HCT116 (cell line): ENCODE results near the gene PCMT1. TPM values are rescaled to one million over a fixed set of nuclear protein-coding genes. Genes with fewer than 3 reads are reported as not detected.

Source experiments
- ATAC-seq: fragments of 200-7000 bp; cut with Tn5 transposase; 2 replicates; pipeline ENCODE4 v1.9.1; 2020; ENCODE audit warnings: mild to moderate bottlenecking, moderate library complexity
- BruUV-seq: library from RNA; stranded (reverse); fragments of 400-500 nt; replicated peaks from 2 replicates; lab custom pipeline; 2021; lab: Mats Ljungman, UMichigan
- CTCF ChIA-PET: fragments of 300-600 bp; sonication (Branson Sonifier 250); formaldehyde crosslinking; loops from one replicate; lab custom pipeline; 2021; ENCODE audit warnings: antibody characterized with exemption; lab: Charles Lee
- POLR2A ChIA-PET: fragments of 300-600, 350-600 bp; sonication (Branson Sonifier 250); formaldehyde crosslinking; loops from one replicate; lab custom pipeline; 2021; ENCODE audit warnings: antibody characterized with exemption; lab: Charles Lee
- RAD21 ChIA-PET, 2 experiments: fragments of 300-600 bp; sonication (Branson Sonifier 250); formaldehyde crosslinking; loops; one replicate each; lab custom pipeline; 2023; ENCODE audit warnings: low total read pairs in 2 of 2; ENCODE audit not compliant: uncharacterized antibody in 2 of 2, unreplicated experiment in 2 of 2, low non-redundant PET in 1 of 2; lab: Charles Lee
- DNase-seq: peaks from one replicate; pipeline ENCODE4 v3.0.0-alpha.2; 2010; ENCODE audit warnings: low read depth, low spot score
- H2AFZ ChIP-seq: fragments of 200-600 bp; shearing (Covaris generic), sonication (generic); 2 replicates; pipeline ENCODE4 v1.6.1; 2017; ENCODE audit warnings: low read depth, mixed run types, mixed read lengths, antibody characterized with exemption, low read length; ENCODE audit not compliant: poor library complexity, severe bottlenecking
- H3K27ac ChIP-seq: 2 replicates; pipeline ENCODE4 v1.5.1; 2012; ENCODE audit warnings: low read depth, low read length
- H3K27me3 ChIP-seq: fragments of 200-600 bp; sonication (generic); 2 replicates; pipeline ENCODE4 v1.6.1; 2016; ENCODE audit warnings: mixed run types, low read length, mixed read lengths; ENCODE audit not compliant: insufficient read depth
- H3K36me3 ChIP-seq, 2 experiments: fragments of 200-500 bp in 1 of 2; fragments of 200-600 bp in 1 of 2; sonication (Bioruptor generic) in 1 of 2; sonication (generic) in 1 of 2; 2 replicates each; pipeline versions ENCODE4 v1.5.1 to v1.6.1; 2014 to 2016; ENCODE audit warnings: low read length in 2 of 2, inconsistent platforms in 1 of 2, mixed read lengths in 1 of 2, mixed run types in 1 of 2; ENCODE audit not compliant: insufficient read depth in 2 of 2, control insufficient read depth in 1 of 2
- H3K4me1 ChIP-seq, 2 experiments: fragments of 200-600 bp in 1 of 2; sonication (generic) in 1 of 2; 2 replicates each; pipeline versions ENCODE4 v1.5.1 to v1.6.1; 2012 to 2017; ENCODE audit warnings: low read length in 2 of 2, inconsistent platforms in 1 of 2, mild to moderate bottlenecking in 1 of 2, mixed read lengths in 1 of 2, mixed run types in 1 of 2, moderate library complexity in 1 of 2; ENCODE audit not compliant: insufficient read depth in 2 of 2, control insufficient read depth in 1 of 2
- H3K4me2 ChIP-seq: fragments of 200-600 bp; sonication (generic); 2 replicates; pipeline ENCODE4 v1.6.1; 2017; ENCODE audit warnings: mixed run types, low read length, mixed read lengths
- H3K4me3 ChIP-seq, 2 experiments: fragments of 200-600 bp in 1 of 2; sonication (generic) in 1 of 2; replicated peaks in 1 of 2; 2 replicates each; pipeline ENCODE4 v1.5.1; 2011 to 2016; ENCODE audit warnings: low read length in 2 of 2, control low read depth in 1 of 2, low read depth in 1 of 2, mild to moderate bottlenecking in 1 of 2, mixed read lengths in 1 of 2, mixed run types in 1 of 2
- H3K79me2 ChIP-seq: fragments of 200-600 bp; sonication (generic); 2 replicates; pipeline ENCODE4 v1.6.1; 2017; ENCODE audit warnings: mild to moderate bottlenecking, mixed run types, low read length, moderate library complexity, mixed read lengths; ENCODE audit not compliant: insufficient read depth
- H3K9ac ChIP-seq: fragments of 200-600 bp; sonication (generic); 2 replicates; pipeline ENCODE4 v1.6.1; 2016; ENCODE audit warnings: low read length, mixed read lengths
- H3K9me2 ChIP-seq: fragments of 200-600 bp; sonication (generic), shearing (Covaris generic); 2 replicates; pipeline ENCODE4 v1.6.1; 2017; ENCODE audit warnings: mixed run types, mild to moderate bottlenecking, moderate library complexity; ENCODE audit not compliant: insufficient read depth
- H3K9me3 ChIP-seq, 2 experiments: fragments of 200-500 bp in 1 of 2; fragments of 200-600 bp in 1 of 2; sonication (Bioruptor generic) in 1 of 2; sonication (generic) in 1 of 2; 2 replicates each; pipeline ENCODE4 v1.6.1; 2014 to 2017; ENCODE audit warnings: low read length in 2 of 2, mixed read lengths in 2 of 2, inconsistent platforms in 1 of 2, low read depth in 1 of 2, mild to moderate bottlenecking in 1 of 2, mixed run types in 1 of 2, moderate library complexity in 1 of 2; ENCODE audit not compliant: control insufficient read depth in 1 of 2, insufficient read depth in 1 of 2
- H4K20me1 ChIP-seq: fragments of 200-600 bp; sonication (generic), shearing (Covaris generic); 2 replicates; pipeline ENCODE4 v1.6.1; 2017; ENCODE audit warnings: mixed run types, mild to moderate bottlenecking, moderate library complexity; ENCODE audit not compliant: insufficient read depth
- EGR1 ChIP-seq: IDR thresholded peaks from 2 replicates; pipeline ENCODE4 v1.6.1; 2012; ENCODE audit warnings: low read depth
- ELF1 ChIP-seq: IDR thresholded peaks from 2 replicates; pipeline ENCODE4 v1.6.1; 2012; ENCODE audit warnings: low read depth, borderline replicate concordance
- EZH2phosphoT487 ChIP-seq: fragments of 200-600 bp; IDR thresholded peaks from 2 replicates; pipeline ENCODE4 v1.6.1; 2018; ENCODE audit warnings: antibody characterized with exemption, borderline replicate concordance
- FOSL1 ChIP-seq: IDR thresholded peaks from 2 replicates; pipeline ENCODE4 v1.6.1; 2012; ENCODE audit warnings: low read depth
- JUND ChIP-seq: IDR thresholded peaks from 2 replicates; pipeline ENCODE4 v1.6.1; 2012
- POLR2A ChIP-seq: IDR thresholded peaks from 2 replicates; pipeline ENCODE4 v1.7.0; 2011; ENCODE audit warnings: borderline replicate concordance; ENCODE audit not compliant: insufficient read depth, insufficient read length; ENCODE audit errors: extremely low read depth
- RAD21 ChIP-seq: IDR thresholded peaks from 2 replicates; pipeline ENCODE4 v1.6.1; 2012; ENCODE audit warnings: low read depth, mild to moderate bottlenecking
- SIN3A ChIP-seq: IDR thresholded peaks from 2 replicates; pipeline ENCODE4 v1.6.1; 2012; ENCODE audit warnings: low read depth
- SP1 ChIP-seq: IDR thresholded peaks from 2 replicates; pipeline ENCODE4 v1.6.1; 2012; ENCODE audit warnings: low read depth
- SRF ChIP-seq: IDR thresholded peaks from 2 replicates; pipeline ENCODE4 v1.6.1; 2012; ENCODE audit warnings: low read depth
- TCF7L2 ChIP-seq: IDR thresholded peaks from 2 replicates; pipeline ENCODE4 v1.7.0; 2011; ENCODE audit warnings: borderline replicate concordance, inconsistent platforms; ENCODE audit not compliant: insufficient read depth, insufficient read length; ENCODE audit errors: extremely low read depth
- ZFX ChIP-seq: fragments of 450-650 bp; IDR thresholded peaks from 2 replicates; pipeline ENCODE4 v1.6.1; 2017
- ZNF274 ChIP-seq: fragments of 200-500 bp; sonication (Bioruptor generic); IDR thresholded peaks from 2 replicates; pipeline ENCODE4 v1.6.1; 2014; ENCODE audit warnings: mild to moderate bottlenecking, low read depth, low read length, inconsistent platforms
- intact Hi-C: fragments of 100-400 bp; cut with micrococcal nuclease; formaldehyde crosslinking; loops from 2 replicates; pipeline ENCODE4 v1.10.0; 2022
- total RNA-seq: library from RNA; stranded (reverse); gene quantifications from one replicate; pipeline ENCODE4 v1.2.1, GENCODE V29; 2021; ENCODE audit not compliant: unreplicated experiment
- TF ChIP-seq, protein P1 (sequence below): IDR thresholded peaks from 2 replicates; pipeline ENCODE4 v1.6.1; 2012
- TF ChIP-seq, protein P2 (sequence below), 3 experiments: fragments of 200-600 bp in 1 of 3; sonication (generic) in 1 of 3; IDR thresholded peaks in 2 of 3; conservative IDR thresholded peaks in 1 of 3; 2 replicates each; pipeline ENCODE4 v1.5.1; 2012 to 2017; ENCODE audit warnings: low read depth in 2 of 3, low read length in 2 of 3, antibody characterized with exemption in 1 of 3, borderline replicate concordance in 1 of 3, control low read depth in 1 of 3, mild to moderate bottlenecking in 1 of 3, mixed read lengths in 1 of 3, mixed run types in 1 of 3, moderate library complexity in 1 of 3; ENCODE audit not compliant: insufficient read depth in 1 of 3

The PCMT1 gene
- total RNA-seq, 1 experiment from 2014 or later = 86.9 TPM

- DNase-seq (no peak), ATAC-seq (no peak)
- no TSS peak for BruUV-seq
- Histone ChIP-seq H3K36me3 (peaks cover 31 to 39% of the 10 kb centered on the region in 2 experiments; a peak in 3 of 4 replicates), H3K4me1 (no peaks in the 10 kb centered on the region), H3K4me2 (no peak overlapping the region), H4K20me1 (0 out of 2 replicates have a peak, but pooled peaks cover 5% of the 10 kb centered on the region), H2AFZ (no peak overlapping the region), H3K27ac (no peak overlapping the region), H3K9ac (no peak overlapping the region), H3K27me3 (no peaks in the 10 kb centered on the region), H3K4me3 (no peak overlapping the region), H3K9me2 (no peaks in the 10 kb centered on the region), H3K9me3 (no peaks in the 10 kb centered on the region), H3K79me2 (no peaks in the 10 kb centered on the region)
- POLR2A ChIA-PET = no interaction called here
- CTCF ChIA-PET = no interaction called here
- RAD21 ChIA-PET = no interaction called here
- no peak for TF ChIP-seq ZNF274
- TF ChIP-seq SRF = no peak
- no peak for TF ChIP-seq SP1
- TF ChIP-seq, protein P1, sequence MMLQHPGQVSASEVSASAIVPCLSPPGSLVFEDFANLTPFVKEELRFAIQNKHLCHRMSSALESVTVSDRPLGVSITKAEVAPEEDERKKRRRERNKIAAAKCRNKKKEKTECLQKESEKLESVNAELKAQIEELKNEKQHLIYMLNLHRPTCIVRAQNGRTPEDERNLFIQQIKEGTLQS = no peak
- no peak for TF ChIP-seq ELF1
- no peak for TF ChIP-seq TCF7L2
- TF ChIP-seq EZH2phosphoT487 = no peak
- no peak for TF ChIP-seq JUND
- no peak for TF ChIP-seq POLR2A
- TF ChIP-seq EGR1 = no peak
- no peak for TF ChIP-seq FOSL1
- no peak for TF ChIP-seq ZFX
- TF ChIP-seq, protein P2, sequence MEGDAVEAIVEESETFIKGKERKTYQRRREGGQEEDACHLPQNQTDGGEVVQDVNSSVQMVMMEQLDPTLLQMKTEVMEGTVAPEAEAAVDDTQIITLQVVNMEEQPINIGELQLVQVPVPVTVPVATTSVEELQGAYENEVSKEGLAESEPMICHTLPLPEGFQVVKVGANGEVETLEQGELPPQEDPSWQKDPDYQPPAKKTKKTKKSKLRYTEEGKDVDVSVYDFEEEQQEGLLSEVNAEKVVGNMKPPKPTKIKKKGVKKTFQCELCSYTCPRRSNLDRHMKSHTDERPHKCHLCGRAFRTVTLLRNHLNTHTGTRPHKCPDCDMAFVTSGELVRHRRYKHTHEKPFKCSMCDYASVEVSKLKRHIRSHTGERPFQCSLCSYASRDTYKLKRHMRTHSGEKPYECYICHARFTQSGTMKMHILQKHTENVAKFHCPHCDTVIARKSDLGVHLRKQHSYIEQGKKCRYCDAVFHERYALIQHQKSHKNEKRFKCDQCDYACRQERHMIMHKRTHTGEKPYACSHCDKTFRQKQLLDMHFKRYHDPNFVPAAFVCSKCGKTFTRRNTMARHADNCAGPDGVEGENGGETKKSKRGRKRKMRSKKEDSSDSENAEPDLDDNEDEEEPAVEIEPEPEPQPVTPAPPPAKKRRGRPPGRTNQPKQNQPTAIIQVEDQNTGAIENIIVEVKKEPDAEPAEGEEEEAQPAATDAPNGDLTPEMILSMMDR (IDR thresholded peaks at IDR 0.05 in 2 of 3, conservative IDR thresholded peaks at IDR 0.05 in 1 of 3; ENCODE audit: borderline replicate concordance in 1 of 3, insufficient read depth in 1 of 3, low read depth in 2 of 3, low read length in 2 of 3) = no peak
- TF ChIP-seq RAD21 = no peak
- TF ChIP-seq SIN3A = no peak
- intact Hi-C loops = no loop called here
Measured at GRCh38 chr6:149727793-149728498, 21.6 kb upstream of the PCMT1 start.
